IPS-NIHi7 (cell line): ENCODE results near the gene NIP7.

Experiments used
- DNase-seq: peaks from one replicate; pipeline ENCODE4 v3.0.0; 2012; ENCODE audit warnings: mixed read lengths; ENCODE audit errors: extremely low spot score

Gene NIP7

GRCh38 chr16:69318911-69319289 lies 20.7 kb upstream of the NIP7 start:
- DNase-seq, result no peak

- no peak for DNase-seq
These were observed 20.2 kb upstream of the NIP7 start for GRCh38 chr16:69319381-69319780.

- DNase-seq, result no peak
These were observed 19.5 kb upstream of the NIP7 start for GRCh38 chr16:69319826-69320739.

GRCh38 chr16:69320740-69321073 lies 18.9 kb upstream of the NIP7 start:
- no peak for DNase-seq

GRCh38 chr16:69321080-69321479 lies 18.5 kb upstream of the NIP7 start:
- DNase-seq, result no peak

GRCh38 chr16:69322343-69322742 lies 17.2 kb upstream of the NIP7 start:
- no peak for DNase-seq

- no peak for DNase-seq
These were observed 16.2 kb upstream of the NIP7 start for GRCh38 chr16:69323415-69323814.

GRCh38 chr16:69324013-69324531 lies 15.5 kb upstream of the NIP7 start:
- no peak for DNase-seq

- DNase-seq, result no peak
These were observed 14.9 kb upstream of the NIP7 start for GRCh38 chr16:69324585-69325253.

- no peak for DNase-seq
These were observed 13.8 kb upstream of the NIP7 start for GRCh38 chr16:69325784-69326171.

GRCh38 chr16:69326172-69326873 lies 13.2 kb upstream of the NIP7 start:
- no peak for DNase-seq

- no peak for DNase-seq
These were observed 11.8 kb upstream of the NIP7 start for GRCh38 chr16:69327585-69328310.

GRCh38 chr16:69328854-69329316 lies 10.7 kb upstream of the NIP7 start:
- no peak for DNase-seq

- no peak for DNase-seq
These were observed 9.9 kb upstream of the NIP7 start for GRCh38 chr16:69329369-69330285.

- DNase-seq, result peak; percentile 98
These were observed 9.1 kb upstream of the NIP7 start, which contains the start of gene PDF for GRCh38 chr16:69330286-69331109. PDF (minus strand) TSS chr16:69330588; CDS start chr16:69330570, 18 bp downstream.

- DNase-seq, result no peak
These were observed 4.9 kb upstream of the NIP7 start for GRCh38 chr16:69334696-69335095.

GRCh38 chr16:69338557-69339288 lies 849 bp upstream of the NIP7 start:
- DNase-seq, result no peak

GRCh38 chr16:69340095-69340644 lies 598 bp downstream of the NIP7 start:
- no peak for DNase-seq

- DNase-seq, result no peak
These were observed 4.6 kb downstream of the NIP7 start for GRCh38 chr16:69344171-69344570.
